HG03139 (cell line): ENCODE data around the gene KCNK17.
A peak's percentile ranks its signal among the peaks of the same experiment; 100 is the strongest.

Experiments used
- ATAC-seq: cut with Tn5 transposase; IDR thresholded peaks from one replicate; pipeline ENCODE4 v1.9.1; 2021; ENCODE audit not compliant: unreplicated experiment

KCNK17 gene

DNA sequence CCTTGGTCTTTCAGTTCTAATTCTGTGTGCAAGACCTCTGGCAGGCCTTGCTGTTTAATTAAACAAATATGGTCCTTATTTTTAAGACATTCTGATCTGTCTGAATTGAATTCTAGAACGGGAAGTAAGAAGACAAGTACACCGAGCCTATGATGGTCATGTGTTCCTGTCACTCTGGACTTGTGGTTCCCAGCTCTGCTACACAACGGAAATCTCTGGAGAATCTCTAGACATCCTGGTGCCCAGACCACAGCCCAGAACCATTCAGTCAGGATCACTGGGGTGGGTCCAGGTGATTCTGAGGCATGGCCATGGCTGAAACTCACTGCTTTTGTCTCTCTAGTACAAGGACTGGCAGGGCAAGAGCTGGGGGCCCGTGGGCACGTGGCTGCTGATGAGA, 24.2 kb upstream of the KCNK17 start:
- no peak for ATAC-seq

DNA sequence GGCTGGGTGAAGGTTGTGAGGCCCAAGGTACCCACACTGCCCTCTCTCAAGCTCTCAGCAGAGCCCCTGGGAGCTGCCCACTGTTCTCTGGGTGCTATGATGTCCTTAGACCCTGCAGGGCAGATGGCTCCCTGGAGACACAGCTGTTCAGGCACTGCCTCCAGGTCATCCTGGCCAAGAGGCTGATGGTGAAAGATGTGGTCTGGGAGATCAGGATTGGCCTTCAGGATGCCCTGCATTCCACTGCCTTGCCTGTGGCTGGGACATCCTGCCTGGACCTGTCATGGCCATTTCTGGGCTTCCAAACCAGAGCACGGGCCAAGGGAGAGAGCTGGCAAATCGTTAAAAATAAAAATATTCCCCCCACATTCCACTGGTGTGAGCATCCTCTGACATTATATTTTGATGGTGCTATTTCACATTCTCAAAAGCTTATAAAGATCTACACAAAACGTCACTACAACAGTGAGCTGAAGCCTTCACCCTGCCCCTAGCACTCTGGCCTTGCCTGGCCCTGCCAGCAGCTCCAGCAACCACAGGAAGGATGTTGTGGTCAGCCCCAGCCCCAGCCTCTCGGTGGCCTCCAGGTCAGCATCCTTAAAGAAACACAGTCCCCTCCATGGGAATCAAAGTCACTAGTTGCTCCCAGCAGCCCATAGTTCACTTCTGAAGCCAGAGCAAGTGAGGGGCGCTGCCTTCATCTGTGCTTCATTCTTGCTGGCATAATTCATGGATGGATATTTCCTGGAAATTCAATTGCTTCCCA, 21.7 kb upstream of the KCNK17 start:
- peak; percentile 56 for ATAC-seq

DNA sequence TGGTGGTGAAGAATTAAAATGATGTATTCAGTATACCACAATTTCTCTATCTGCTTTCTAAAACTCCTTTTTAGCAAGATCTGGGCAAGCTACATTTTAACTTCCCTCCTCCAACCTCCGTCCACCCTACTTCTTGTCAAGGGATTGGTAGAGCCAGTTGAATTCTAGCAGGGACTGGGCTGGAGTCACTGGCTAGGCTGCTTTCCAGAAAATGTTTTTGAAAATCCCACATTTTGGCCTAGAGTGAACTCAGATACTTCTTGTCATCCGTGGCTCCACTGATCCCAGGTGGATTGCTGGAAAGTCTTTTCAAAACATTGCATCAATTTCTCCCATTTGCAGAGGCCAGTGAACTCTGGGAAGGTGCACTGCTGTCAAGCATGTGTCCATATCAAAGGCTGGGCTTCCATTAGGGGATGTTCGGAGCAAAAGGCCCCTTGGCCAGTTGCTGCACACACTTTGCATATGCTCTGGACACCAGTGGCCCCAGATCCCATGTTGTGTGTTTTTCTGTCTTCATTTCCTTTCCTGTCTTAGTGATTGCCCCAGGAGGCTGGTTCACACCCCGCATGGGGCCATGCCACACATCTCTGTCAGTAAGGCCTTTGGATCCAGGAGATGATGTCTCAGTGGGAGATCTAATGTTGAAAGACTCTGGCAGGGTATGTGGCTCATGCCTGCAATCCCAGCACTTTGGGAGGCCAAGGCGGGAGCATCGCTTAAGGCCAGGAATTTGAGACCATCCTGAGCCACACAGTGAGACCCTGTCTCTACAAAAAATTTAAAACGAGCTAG, 19.6 kb upstream of the KCNK17 start:
- ATAC-seq: no peak

DNA sequence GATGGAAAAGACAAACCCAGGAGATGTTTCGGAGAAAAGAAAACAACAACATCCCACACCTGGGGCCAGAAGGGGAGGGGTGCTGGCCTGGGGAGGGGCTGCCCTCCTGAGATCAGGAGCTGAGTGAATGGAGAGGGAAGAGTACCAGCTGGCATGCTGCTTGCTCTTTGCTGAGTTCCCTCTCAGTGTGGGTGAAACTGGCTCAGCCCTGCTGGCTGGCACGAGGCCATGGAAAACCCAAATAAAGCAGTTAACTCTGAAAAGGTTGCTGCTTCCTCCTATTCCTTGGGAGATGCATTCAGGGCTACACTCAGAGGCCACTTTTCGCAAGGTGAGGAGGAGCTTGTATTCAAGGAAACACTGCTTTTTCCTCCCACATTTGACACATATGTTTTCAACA, 16.3 kb upstream of the KCNK17 start:
- ATAC-seq: no peak

DNA sequence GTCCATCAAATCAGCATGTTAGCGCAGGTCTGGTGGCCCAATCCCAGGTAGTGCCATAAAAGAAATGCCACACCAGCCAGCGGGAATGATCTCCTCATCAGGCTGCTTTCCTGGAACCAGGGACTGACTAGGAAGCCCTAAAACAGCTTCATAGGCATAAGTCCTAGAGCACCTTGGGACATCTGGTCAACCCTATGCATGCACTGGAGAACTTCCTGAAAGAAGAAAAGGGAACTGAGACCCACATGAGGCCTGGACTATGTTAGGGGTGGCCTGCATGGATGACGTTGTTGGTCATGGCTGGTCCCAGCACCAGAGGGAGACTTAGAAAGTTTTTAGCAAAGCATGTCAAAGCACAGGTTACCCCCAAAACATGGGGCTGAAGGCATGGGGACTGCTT, 15.8 kb upstream of the KCNK17 start:
- peak; percentile 82 for ATAC-seq

DNA sequence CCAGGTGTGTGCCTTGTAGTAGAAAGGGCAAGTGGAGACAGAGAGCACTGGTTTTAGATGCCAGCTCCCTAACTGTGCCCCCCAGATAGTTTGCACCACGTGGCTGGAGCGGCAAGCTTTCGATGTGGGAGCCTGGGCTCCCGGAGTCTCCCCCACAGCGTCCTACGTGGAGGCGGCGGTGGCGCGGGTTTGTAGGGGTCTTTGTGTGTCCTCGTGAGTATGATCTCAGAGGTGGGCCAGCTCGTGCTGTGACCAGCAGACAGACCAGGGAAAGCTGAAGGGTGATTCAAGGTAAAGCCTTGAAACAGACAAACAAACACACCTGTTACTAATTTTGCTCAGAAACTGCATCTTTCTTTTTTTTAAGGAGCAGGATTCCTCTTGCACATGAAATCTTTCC, 13.8 kb upstream of the KCNK17 start:
- no peak for ATAC-seq

DNA sequence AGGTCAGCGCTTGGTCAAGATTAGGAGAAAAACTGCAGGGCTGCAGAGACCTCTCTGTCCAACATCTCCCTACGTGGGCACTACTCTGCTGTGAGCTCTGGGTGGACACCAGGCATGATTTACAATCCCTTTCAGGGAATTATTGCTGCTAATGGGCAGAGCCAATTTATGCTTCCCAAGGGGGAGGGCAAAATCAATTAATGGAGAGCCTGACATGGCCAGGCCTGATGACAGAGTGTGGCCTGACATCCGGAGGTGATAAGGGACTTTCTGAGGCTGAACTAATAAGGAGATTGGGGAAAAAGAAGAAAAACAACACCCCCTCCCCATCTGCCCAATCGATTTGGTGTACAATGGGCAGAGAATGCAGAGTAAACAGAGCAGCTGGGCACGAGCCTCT, 13.3 kb upstream of the KCNK17 start:
- no peak for ATAC-seq

DNA sequence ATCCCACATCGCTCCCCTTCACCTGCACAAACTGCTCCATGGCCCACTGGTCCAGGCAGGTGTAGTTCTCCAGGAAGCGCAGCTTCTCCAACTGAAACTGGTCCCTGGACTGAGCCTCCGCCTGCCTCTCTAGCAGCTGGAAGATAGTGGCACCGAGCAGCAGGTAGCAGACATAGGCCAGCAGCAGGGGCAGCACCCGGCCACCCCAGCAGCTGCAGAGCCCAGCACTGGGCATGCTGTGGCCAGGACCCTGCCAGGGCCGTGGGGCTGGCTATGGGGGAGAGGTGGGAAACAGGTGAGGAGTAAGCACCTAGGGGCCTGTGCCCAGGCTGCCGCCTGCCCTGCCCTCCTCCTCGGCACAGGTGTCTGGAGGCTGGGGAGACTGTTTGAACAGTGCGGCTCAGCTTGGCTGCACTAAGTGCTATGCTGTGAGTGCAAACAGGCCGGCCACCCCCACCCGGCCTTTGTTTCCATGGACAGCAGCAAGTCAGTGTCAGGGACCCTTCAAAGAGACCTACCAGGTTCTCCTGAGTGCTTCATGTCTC, 8.2 kb upstream of the KCNK17 start, which contains the start of gene KCNK16:
Gene KCNK16 (minus strand): TSS at position 397 of the 545 bp plus-strand sequence. CDS start 162 bp downstream, at position 235.
- ATAC-seq: no peak

DNA sequence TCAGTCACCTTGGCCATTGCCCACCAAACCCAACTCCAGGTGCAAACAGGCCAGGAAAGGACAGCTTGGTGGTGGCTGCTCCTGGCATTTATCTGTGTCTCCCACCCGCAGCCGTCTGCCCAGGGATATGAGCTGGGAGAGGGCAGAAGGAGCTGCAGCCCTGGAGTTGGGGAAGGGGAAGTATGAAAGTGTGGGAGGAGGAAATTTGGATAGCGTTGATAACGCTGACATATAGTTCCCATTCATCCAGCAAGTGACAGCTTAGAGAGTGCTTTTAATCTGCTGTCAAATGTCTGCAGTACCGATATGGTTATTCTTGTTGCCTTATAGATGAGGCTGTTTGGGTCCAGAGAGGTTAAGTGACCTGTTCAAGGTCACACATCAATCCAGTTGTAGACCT, 7.5 kb upstream of the KCNK17 start:
- ATAC-seq: no peak

DNA sequence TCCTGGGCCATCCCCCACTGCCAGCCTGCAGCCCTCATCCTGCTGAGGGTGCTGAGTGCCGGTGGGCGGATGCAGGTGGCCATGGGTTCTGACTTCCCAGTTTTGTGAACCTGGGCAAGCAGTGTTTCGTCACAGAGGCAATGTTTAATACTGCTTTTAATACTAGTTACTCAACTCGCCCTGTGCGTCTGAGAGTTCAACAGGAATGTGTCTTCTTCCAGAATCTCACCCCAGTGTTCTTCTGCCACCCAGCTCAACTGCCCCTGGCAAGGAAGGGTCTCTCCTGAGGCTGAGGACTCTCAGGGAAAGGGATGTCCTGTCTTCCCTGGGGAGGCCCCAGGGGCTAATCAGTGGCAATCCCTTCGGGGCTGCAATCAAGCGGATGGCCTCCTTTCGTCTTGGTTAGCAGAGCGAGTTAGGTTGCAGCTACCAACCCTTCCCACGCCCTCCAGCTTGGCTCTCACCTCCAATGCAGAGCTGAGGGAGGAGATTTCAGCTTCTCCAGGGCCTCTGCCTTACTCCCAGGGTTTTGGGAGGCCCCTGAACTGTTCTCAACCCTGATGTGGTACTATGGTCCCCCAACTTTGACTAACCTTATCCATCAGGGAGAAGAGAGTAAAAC, 6.3 kb upstream of the KCNK17 start:
- no peak for ATAC-seq

DNA sequence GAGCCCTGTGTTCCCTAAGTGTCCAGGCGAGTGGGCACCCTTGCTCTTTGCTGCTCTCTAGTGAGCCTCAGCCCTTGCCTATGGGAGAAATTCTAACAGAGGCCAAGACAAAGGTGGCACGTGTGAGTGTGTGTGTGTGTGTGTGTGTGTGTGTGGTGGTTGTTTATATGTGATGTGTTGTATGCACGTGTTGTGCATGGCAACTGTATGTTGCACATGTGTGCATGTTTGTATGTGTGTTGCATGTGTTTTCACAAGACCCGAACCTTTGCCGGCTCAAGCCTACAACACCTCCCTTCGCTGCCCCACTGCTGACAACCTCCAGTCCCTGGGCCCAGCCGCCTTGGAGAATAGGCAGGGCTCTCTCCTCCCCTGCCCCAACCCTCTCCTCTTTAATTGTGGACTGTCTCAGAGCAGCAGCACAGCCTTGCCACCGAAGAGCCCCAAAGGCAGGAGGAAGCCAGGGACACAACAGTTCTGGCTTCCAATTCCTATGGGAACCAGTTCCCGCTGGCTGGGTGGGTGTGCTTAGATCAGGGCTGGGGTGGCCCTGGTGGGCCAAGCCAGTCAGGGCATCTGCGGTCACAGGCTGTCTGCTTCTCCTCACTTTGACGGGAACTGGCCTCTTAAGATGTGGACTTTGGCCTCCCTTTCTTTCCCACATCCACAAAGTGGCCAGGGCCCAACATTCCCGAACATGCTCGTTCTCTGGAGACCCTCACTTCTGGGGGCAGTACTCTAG, 5.6 kb upstream of the KCNK17 start:
- no peak for ATAC-seq

DNA sequence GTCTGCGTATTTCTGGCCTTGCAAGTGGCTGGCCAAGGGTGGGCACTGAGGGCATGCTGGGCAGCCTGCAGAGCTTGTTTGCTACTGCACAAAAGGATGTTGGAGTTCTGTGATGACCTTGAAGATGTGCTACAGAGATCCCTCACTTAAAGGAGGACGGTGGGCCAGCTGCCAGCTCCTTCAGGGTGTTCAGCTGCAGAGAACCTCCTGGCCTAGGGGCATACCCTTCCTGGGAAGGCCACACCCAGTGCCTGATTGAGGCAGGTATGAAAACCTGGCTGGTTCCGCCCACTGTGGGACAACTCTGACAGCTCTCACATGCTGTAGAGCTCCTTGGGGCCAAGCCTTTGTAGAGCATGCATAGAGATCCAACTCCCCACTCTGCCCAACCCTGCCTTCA, 3.0 kb upstream of the KCNK17 start:
- ATAC-seq: no peak

DNA sequence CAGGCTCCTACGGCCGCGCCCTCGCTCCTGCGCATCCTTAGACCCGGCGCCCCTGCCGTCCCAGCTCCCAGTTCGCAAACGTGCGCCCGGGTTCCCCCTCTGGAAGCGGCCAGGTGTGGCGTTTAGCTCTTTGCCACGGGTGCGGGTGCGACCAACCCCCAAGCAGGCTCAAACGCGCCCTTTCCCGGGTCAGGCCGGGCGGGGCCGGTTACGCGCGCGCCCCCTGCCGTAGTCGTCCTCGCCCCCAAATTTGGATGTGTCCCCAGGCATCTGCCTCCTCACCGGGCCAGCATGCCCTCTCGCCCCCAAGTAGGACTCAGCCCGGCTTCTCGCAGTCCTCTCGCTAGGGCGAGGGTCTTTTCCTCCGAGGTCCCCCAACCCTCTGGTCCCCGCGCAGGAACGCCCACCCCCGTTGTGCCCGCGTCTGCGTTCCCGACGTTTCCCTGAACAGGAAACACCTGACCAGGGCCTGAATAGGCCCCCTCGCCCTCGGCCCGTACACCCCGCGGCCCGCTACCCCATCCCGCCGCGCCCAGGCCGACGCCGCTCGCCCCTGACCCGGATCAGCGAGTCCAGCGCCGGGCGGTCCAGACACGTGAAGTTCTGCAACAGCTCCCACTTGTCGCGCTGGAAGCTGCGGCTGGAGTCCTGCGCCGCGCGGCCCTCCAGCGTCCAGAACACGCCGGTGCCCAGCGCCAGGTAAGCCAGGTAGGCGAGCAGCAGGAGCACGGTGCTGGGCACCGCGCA, 520 bp downstream of the KCNK17 start:
- ATAC-seq: no peak

DNA sequence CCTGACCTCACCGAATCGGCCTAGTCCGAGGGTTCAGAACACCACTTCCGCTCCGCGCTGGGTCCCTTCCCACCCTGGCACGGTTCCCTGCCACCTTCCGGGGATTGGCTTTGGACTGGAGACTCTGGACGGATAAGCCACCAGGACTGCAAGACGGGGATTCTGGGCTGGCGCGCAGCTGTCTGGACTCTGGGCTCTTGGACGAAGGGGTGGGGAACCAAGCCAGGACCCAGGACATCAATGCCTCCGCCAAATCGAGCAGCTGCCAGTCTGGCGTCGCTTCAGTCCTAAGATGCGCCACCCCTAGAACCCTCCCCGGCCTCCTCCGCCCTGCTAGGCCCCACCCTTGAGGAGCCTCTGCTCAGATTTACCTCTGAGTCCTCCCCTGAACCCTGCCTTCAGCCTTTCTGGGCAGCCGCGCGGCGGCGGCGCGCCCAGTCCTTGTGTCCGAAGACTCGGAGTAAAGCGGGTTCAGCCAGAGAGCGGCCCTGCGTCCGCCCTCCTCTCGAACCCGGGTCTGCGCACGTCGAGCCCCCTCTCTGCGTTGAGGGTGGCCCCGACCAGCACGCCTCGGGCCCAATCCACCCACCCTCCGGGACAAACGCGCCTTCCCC, 1.2 kb downstream of the KCNK17 start:
- no peak for ATAC-seq

DNA sequence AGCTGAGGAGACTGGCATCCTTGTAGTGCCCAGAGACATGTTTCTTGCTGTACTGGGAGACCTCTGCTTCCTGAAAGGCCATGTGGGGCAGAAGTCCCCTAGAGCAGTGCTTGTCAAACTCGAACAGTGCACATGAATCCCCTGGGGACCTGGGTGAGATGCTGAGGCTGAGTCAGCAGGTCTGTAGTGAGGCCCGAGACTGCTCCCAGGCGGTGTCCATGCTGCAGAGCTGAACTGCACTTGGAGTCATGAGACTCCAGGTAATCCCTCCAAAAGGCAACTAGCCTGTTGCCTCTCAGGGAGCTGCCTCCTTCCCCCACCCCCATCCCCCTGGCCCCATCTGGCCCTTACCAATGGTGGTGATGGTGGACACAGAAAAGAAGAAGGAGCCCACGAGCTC, 3.7 kb downstream of the KCNK17 start:
- ATAC-seq: no peak

DNA sequence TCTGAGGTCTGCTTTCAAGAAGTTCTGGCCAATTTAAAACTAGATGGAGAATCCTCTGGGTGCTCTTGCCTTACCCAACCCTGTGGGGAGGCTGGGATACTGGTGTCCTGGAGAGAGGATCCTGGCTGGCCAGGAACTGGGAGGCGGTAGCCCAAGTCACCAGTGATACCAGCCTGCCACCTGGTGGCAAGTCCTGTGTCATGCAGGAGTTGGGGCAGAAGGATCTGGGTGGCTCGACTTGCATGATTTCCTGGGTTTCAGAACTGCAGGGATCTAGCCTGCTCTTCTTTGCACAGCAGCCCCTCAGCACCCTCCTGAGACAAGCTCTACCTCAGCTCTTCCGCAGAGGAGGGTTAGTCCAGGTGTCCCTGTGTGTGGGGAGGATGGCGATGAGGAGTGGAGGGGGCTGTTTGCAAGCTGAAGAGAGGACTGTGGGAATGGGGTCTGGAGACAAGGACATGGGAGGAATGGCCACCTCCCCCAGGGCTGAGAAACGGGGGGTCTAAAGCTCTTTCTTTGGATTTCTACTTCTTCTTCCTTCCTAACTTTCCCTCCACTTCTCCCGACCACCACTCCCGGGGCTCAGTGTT, 4.2 kb downstream of the KCNK17 start:
- ATAC-seq: no peak

DNA sequence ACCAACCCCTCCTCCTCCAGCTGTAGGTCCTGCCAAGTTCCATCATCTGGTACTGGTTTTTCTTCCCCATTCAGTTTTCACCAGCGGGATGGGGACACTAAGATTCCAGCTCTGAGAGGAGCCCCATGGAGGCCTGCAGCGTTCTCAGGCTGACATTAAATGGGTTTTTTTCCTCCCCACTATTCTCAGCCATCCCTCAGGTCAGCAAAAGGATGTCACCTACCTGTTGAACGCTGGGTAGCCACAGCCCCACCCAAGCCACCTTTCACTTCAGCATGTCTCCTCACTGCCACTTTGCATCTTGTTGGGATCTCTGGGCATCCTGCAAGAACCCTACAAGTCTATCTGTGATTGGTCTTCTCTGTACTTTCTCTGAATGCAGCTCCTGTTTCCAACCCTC, 6.8 kb downstream of the KCNK17 start:
- ATAC-seq: no peak

DNA sequence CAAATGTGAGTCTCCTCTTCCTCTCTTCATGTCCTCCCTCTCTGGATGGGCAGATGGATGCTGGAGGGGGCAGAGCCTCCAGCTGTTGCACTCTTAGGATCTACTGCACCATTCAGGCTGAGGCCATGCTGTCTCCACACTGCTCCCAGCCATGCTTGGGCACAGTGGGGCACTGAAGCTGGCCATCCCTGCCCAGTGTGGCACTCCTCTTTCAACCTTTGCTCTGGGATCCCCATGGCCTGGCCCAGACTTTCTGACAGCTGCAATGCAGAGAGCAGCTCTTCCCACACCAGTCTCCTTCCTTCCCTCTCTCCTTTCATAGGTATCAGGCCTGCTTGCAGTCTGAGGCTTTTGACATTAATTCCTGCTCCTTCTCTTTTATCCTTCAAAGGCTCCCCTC, 9.3 kb downstream of the KCNK17 start:
- no peak for ATAC-seq

DNA sequence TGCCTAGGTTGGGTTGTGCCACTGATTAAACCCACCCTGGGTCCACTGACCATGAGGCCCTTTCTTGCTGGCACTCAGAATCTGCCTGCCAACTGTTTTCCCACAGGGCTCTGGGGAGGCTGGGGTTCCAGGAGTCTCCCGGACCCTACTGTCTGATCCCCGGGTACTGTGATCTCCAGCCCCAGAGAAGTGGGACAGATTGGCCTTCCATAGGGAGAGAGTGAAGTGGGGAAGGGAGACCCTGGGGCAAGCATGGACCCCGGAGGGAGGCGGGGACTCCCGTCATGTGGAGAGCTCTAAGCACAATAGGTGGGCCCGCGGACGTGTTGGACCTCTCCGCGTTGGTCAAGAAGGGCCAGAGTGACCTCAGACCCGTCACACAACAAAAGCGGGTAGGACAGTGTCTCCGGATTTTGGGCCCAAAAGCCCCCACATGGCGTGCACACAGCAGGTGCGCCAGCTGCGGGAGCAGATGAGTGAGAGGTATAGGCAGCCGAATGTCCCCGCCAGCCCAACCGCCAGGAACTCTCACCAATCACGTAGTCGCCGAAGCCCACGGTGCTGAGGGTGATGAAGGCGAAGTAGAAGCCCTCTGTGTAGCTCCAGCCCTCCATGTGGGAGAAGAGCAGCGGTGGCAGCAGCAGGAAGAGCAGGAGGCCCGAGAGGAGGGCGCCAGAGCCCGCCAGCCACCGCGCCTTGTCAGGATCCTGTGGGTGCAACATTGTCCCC, 10.6 kb downstream of the KCNK17 start:
- no peak for ATAC-seq
